Measurements from ENCODE around the gene GFRA1. TPM values are rescaled to one million over a fixed set of nuclear protein-coding genes. Genes with fewer than 3 reads are reported as not detected.

The GFRA1 gene
- total and polyA plus RNA-seq, 2 of the 8 experiments (the other 6 are each of a cell fraction or from before 2014, with no cell fraction given), result 1.1 to 2.0 TPM

- TF ChIP-seq SUZ12 (IDR thresholded peaks at IDR 0.05; ENCODE audit: low read length), result no peak
- TF ChIP-seq CREB1 (IDR thresholded peaks at IDR 0.05), result no peak
- no peak for TF ChIP-seq KDM1A (IDR thresholded peaks at IDR 0.05; ENCODE audit: borderline replicate concordance, low read length)
Measured at GRCh38 chr10:116029826-116030225, 243.2 kb downstream of the GFRA1 start (continued).
